Stimulated activated CD4-positive, alpha-beta T cell treated with anti-CD3 and anti-CD28 coated beads, TNF-alpha, amount 100 ng/mL, for 48 hours (primary cell): ENCODE measurements around the gene KIF25.

Experiments used
- DNase-seq, 3 donors: peaks; one replicate each; pipeline ENCODE4 v3.0.0-alpha.2; 2020; ENCODE audit warnings: low read depth in 3 of 3

KIF25 gene

GRCh38 chr6:167997642-167998041, at the start of gene KIF25:
KIF25 (plus strand) TSS chr6:167997671; CDS start chr6:168029586, 31,915 bp downstream.
- DNase-seq = no peak

- no peak for DNase-seq
Observed at GRCh38 chr6:167947716-167948115, 49.8 kb upstream of the KIF25 start.

- DNase-seq = no peak
Observed at GRCh38 chr6:167948716-167949115, 48.8 kb upstream of the KIF25 start.

DNA sequence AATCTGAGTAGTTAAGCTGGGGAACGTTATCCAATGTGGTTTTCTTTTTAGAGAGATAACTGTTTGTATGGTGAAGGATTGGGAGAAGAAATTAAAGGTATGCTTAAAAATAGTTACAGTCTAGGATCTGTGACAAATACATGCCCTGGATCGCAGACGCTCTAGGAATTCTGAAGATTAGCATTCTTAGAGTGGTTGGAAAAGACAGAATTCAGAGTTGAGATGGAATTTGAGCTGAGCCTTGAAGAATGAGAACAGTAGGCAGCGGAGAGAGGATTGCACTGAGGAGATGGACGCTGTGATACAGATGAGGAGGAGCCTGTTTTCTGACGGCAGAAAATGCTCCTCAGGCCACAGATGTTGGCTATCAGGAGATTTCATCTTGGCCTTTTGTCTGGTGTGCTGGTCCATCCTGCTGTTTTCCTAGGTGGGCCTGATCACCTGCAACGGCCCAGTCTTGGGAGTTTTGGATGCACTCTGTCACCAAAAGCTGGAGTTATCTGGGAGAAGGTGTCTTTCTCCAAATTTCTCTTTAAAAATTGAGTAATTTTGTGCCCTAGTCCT, 48.3 kb upstream of the KIF25 start:
- DNase-seq = no peak

DNA sequence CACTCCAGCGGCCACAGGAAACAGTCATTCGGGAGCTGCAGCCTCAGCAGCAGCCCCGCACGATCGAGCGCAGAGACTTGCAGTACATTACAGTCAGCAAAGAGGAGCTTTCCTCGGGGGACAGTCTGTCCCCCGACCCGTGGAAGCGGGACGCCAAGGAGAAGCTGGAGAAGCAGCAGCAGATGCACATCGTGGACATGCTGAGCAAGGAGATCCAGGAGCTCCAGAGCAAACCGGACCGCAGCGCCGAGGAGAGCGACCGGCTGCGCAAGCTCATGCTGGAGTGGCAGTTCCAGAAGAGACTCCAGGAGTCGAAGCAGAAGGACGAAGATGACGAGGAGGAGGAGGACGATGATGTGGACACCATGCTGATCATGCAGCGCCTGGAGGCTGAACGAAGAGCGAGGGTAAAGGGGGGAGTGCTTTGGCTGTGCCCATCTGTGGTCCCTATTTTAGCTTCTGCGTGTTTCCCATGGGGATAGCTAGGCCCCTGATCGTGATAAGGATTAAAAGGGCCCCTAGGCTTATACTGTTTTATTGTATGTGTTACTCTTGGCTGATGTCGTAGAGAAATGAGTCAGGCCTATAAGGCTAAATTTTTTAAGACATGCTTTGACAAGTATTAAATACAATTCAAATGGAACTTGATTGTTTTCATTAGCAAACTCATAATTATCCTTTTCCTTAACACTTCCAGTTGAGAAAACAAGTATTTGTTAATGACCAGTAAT, 45.5 kb upstream of the KIF25 start:
- no peak for DNase-seq

DNA sequence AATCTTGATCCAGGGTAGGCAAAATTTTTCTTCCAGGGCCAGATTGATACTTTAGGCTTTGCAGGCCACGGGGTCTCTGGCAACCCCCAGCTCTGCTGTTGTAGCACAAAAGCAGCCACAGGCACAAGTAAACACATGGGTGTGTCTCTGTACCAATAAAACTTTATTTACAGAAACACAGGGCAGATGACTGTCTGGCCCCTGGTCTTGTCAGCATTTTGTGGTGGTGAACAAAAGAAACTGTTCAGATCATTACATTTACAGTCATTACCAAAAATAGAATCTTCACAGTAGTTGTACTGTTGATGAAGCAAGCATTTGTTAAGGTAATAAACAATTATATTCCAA, 45.0 kb upstream of the KIF25 start:
- no peak for DNase-seq

GRCh38 chr6:167953551-167953950, 43.9 kb upstream of the KIF25 start:
- no peak for DNase-seq

- DNase-seq = no peak
Observed at GRCh38 chr6:167954151-167954550, 43.3 kb upstream of the KIF25 start.

- no peak for DNase-seq
Observed at GRCh38 chr6:167956491-167956890, 41.0 kb upstream of the KIF25 start.

- DNase-seq = no peak
Observed at GRCh38 chr6:167956983-167957492, 40.4 kb upstream of the KIF25 start.

DNA sequence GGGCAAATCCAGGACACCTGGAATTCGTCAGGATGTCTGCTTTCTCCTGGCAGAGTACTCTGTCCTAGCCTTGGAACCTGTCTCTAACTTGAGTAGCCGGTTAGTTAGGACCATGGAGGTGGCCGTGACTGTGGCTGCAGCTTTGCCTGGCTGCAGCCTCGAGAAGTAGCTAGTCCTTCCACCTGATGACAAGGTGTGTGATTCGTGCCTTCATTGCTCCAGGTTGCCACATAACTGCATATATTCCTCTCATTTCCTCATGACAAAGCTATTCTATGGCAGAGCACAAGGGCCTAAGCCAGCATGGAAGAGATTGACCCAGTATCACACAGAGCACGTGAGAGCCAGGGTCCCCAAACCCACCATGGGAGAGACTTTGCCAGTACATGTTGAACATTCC, 39.8 kb upstream of the KIF25 start:
- no peak for DNase-seq

GRCh38 chr6:167960579-167960978, 36.9 kb upstream of the KIF25 start:
- DNase-seq = no peak

- no peak for DNase-seq
Observed at GRCh38 chr6:167962711-167963110, 34.8 kb upstream of the KIF25 start.

DNA sequence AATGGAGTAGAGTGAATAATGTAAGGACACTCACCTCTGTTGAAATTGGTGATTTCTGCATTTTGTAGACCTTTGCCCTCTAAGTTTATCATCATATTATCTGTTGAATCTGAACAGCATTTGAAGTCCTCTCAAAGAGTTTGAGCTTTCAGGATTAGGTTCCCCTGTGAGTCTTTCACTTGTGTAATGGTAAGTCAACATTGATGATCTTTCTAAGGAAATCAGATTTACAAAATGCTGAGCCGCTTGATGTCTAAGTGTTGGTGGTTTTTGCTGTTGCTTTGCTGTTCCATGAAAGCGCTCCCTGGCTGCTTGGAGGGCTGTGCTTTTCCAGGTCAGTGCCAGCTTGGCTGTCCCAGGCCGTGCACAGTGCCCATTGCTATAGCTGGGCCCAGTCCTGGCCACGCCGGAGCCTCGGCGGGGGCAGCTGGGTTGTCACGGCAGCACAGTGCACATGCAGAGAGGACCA, 33.8 kb upstream of the KIF25 start:
- no peak for DNase-seq

- no peak for DNase-seq
Observed at GRCh38 chr6:167965592-167966539, 31.6 kb upstream of the KIF25 start.

- no peak for DNase-seq
Observed at GRCh38 chr6:167966540-167966905, 30.9 kb upstream of the KIF25 start.

- DNase-seq = peak in 2 of 3 donors; percentile 2 to 12
Observed at GRCh38 chr6:167968091-167968490, 29.4 kb upstream of the KIF25 start.

- DNase-seq = no peak
Observed at GRCh38 chr6:167970230-167970629, 27.2 kb upstream of the KIF25 start.

- DNase-seq = no peak
Observed at GRCh38 chr6:167972193-167972592, 25.3 kb upstream of the KIF25 start.

DNA sequence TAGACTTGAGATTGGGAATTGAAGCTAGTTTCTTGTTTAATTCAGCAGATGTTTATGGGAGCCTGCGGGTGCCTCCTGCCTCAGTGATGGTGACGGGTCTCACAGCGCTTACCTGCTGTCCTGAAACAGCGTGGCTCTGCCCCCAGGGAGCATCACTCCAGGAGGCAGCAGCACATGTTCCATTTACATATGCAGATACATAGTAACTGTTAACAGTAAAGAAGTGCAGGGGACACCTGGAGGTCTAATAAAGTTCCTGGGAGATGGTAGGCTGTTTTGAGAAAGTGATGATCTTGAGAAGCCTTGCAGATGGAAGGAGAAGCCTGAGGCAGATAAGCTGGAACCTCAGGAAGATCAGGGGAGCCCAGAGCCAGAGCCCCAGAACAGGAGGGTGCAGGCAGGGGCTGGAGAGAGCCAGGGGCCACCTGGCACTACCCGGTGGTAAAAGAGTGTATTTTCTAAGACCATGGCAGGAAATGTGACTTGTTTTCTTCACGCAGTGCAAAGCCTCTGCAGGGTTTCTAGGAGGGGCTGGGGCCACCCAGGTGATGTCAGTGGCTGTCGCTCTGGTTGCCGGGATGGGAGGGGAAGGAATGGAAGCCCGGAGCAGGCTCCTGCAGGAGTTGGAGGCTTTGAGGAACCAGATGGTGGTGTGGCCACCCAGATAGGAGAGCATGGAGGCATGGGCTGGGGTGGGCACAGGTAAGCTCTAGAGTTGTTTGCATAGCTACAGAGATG, 24.2 kb upstream of the KIF25 start:
- no peak for DNase-seq

- no peak for DNase-seq
Observed at GRCh38 chr6:167974640-167975344, 22.7 kb upstream of the KIF25 start.
